ENCODE measurements around the gene PIP5K1B. TPM values are rescaled to one million over a fixed set of nuclear protein-coding genes. Genes with fewer than 3 reads are reported as not detected.

Gene PIP5K1B
- total RNA-seq, 2 donors from 2014 or later, result 18.4 to 44.8 TPM

DNA sequence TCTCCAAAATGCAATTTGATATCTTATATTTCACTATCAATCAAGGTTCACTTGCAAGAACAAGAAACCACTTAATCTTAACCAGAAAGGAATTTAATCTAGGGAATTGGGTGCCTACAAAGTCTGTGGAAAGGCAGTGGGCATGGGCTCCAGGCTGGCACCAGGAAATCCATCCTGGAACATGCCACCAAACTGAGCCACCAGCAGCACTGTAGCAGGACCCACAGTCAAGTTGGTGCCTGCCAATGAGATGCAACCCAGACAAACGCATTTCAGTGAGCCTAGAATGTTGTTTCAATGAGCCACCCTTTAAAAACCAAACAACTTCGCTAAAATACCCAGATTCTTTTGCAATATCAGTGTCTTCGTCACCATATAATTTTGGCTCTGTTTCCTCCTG, 237.8 kb downstream of the PIP5K1B start:
- Histone ChIP-seq H3K9me3 (no peaks in the 10 kb centered on the region), H3K36me3 (no peaks in the 10 kb centered on the region), H3K27me3 (no peaks in the 10 kb centered on the region), H3K4me3 (no peak overlapping the region), H3K4me1 (peaks cover 0 to 14% of the 10 kb centered on the region in 2 donors), H3K27ac (peak overlapping the region; percentile 64 to 76)
- no peak for DNase-seq (ENCODE audit: low spot score)
- TF ChIP-seq, protein P1, sequence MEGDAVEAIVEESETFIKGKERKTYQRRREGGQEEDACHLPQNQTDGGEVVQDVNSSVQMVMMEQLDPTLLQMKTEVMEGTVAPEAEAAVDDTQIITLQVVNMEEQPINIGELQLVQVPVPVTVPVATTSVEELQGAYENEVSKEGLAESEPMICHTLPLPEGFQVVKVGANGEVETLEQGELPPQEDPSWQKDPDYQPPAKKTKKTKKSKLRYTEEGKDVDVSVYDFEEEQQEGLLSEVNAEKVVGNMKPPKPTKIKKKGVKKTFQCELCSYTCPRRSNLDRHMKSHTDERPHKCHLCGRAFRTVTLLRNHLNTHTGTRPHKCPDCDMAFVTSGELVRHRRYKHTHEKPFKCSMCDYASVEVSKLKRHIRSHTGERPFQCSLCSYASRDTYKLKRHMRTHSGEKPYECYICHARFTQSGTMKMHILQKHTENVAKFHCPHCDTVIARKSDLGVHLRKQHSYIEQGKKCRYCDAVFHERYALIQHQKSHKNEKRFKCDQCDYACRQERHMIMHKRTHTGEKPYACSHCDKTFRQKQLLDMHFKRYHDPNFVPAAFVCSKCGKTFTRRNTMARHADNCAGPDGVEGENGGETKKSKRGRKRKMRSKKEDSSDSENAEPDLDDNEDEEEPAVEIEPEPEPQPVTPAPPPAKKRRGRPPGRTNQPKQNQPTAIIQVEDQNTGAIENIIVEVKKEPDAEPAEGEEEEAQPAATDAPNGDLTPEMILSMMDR (IDR thresholded peaks at IDR 0.05), result no peak

DNA sequence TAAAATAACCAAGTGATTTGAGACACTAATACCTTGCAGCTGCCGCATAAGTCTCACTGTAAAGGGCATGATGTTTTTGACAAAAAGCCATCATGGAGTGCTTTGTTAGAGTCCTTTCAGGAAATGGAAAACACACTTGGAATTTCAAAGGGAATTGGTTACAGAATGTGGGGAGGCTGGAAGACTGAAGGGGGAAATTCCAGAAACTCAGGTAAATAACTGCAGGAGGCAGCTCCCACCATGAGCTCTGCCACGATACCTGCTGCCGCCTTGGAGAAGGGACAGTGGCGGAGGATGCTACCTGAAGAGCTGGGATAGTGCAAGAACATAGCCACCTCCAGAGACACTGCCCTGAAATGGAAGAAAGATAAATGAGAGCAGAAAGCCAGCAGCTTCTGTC, 242.0 kb downstream of the PIP5K1B start:
- H3K4me1 ChIP-seq, result peaks cover 0 to 9% of the 10 kb centered on the region in 2 donors

DNA sequence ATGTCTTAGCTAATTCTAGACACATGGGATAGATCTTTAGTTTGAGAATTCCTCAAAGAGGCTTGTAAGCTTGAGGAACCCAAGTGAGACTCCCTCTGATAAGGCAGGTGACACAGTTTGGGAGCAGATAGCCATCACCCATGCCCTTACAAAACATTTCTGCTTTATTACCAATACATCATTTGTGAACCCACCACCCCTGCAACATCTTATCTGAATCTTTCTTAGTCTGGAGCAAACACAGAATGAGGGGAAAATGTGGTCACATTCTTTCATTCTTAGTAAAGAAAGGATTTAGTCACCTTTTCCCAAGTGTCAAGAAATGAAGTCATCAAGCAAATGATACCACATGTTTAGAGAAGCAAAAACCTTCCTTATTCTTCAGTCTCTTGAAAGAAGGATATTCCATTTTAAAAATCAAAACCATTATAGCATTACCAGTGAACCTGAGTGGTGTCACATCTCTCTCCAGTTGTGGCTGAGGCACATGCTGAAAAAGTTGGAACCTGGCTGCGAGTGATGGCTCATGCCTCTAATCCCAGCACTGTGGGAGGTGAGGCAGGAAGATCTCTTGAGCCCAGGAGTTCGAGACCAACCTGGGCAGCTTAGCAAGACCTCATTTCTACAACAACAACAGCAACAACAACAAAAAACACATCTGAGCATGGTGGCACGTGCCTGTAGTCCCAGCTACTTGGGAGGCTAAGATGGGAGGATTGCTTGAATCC, 243.0 kb downstream of the PIP5K1B start:
- Histone ChIP-seq H3K9me3 (no peaks in the 10 kb centered on the region), H3K27me3 (no peaks in the 10 kb centered on the region), H3K36me3 (peaks cover under 1% of the 10 kb centered on the region), H3K4me3 (no peak overlapping the region), H3K4me1 (no peaks in the 10 kb centered on the region), H3K27ac (no peak overlapping the region)
- TF ChIP-seq, protein P1 (IDR thresholded peaks at IDR 0.05), result no peak
- no peak for DNase-seq (ENCODE audit: low spot score)

More for the DNA sequence above, 242.0 kb downstream of the PIP5K1B start:
- H3K4me3 ChIP-seq, result no peak overlapping the region
- DNase-seq (ENCODE audit: low spot score), result no peak
- no peaks in the 10 kb centered on the region for H3K9me3 ChIP-seq
- H3K27ac ChIP-seq, result no peak overlapping the region
- no peaks in the 10 kb centered on the region for H3K27me3 ChIP-seq
- H3K36me3 ChIP-seq, result no peaks in the 10 kb centered on the region
- TF ChIP-seq, protein P1 (IDR thresholded peaks at IDR 0.05), result no peak

DNA sequence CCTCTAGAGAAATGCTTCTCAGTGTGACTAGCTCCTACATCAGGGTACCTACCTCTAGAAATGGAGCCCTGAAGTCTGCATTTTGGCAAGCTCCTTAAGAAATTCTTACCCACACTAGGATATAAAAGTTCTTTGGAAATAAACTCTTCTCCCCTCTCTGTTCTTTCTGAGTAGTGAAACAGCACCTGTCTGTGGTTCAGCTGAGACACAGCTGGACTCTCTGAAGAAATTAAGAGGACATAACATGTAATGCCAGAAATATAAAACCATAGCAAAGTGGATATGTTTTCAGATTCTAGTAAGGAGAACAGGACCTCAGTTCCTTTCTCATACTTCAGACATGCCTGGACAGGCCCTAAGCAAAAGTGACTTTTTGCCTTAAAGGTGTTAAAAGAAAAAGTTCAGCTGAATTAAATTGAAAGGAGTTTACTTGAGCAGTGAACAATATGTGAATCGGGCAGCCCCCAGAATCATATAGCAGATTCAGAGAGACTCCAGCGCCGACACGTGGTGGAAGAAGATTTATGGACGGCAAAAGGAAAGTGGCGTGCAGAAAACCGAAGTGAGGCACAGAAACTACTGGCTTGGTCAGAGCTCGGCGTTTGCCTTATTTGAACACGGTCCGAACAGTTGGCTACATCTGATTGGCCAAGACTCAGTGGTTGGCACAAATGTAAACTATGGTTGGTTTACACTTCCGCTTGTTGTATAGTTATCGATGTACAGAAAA, 244.4 kb downstream of the PIP5K1B start:
- Histone ChIP-seq H3K9me3 (no peaks in the 10 kb centered on the region), H3K4me3 (no peak overlapping the region), H3K4me1 (no peaks in the 10 kb centered on the region), H3K27me3 (no peaks in the 10 kb centered on the region), H3K36me3 (peaks cover 12% of the 10 kb centered on the region), H3K27ac (no peak overlapping the region)
- TF ChIP-seq, protein P1 (IDR thresholded peaks at IDR 0.05), result no peak
- no peak for DNase-seq (ENCODE audit: low spot score)

DNA sequence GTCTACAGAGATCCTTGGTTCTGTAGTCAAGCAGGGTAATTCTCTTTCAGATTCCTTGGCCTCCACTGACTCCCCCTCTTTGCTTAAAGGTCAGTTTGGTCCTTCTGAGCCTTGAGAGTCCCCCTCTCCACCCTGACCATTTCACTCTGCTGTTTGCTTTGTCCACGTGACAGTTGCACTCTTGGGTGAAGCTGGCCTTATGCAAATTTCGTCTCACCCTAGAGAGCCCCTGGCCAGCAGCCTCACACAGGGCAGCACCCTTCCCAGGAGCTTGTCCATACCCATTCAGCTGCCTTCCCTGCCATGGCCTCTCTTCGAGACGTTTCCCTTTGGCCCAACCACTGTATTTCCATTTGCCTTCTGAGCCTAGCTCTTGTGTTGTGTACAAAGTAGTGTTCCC, 245.1 kb downstream of the PIP5K1B start:
- TF ChIP-seq, protein P1 (IDR thresholded peaks at IDR 0.05), result no peak
- H3K4me3 ChIP-seq, result no peak overlapping the region
- H3K9me3 ChIP-seq, result no peaks in the 10 kb centered on the region
- no peak overlapping the region for H3K27ac ChIP-seq
- H3K36me3 ChIP-seq, result peaks cover 13% of the 10 kb centered on the region
- no peak for DNase-seq (ENCODE audit: low spot score)
- H3K4me1 ChIP-seq, result no peaks in the 10 kb centered on the region
- H3K27me3 ChIP-seq, result no peaks in the 10 kb centered on the region
